Panc1 (cell line): Measurements from ENCODE around the gene DPCD.

Source experiments
- POLR2AphosphoS5 ChIP-seq: IDR thresholded peaks from 2 replicates; pipeline ENCODE4 v1.6.1; 2012; ENCODE audit warnings: mild to moderate bottlenecking, low read depth, low read length, moderate library complexity
- SIN3A ChIP-seq: IDR thresholded peaks from 2 replicates; pipeline ENCODE4 v1.6.1; 2012; ENCODE audit warnings: low read depth, mild to moderate bottlenecking, low read length, moderate library complexity, borderline replicate concordance; ENCODE audit not compliant: insufficient read depth
- TF ChIP-seq, protein P1 (sequence below): fragments of 450-650 bp; IDR thresholded peaks from 2 replicates; pipeline ENCODE4 v1.5.1; 2017; ENCODE audit warnings: mild to moderate bottlenecking
- TF ChIP-seq, protein P2 (sequence below), 2 experiments: IDR thresholded peaks; 2 replicates each; pipeline ENCODE4 v1.6.1; 2011 to 2012; ENCODE audit warnings: low read depth in 2 of 2, control low read depth in 1 of 2, low read length in 1 of 2, mild to moderate bottlenecking in 1 of 2, moderate library complexity in 1 of 2; ENCODE audit not compliant: insufficient read depth in 1 of 2

DNA sequence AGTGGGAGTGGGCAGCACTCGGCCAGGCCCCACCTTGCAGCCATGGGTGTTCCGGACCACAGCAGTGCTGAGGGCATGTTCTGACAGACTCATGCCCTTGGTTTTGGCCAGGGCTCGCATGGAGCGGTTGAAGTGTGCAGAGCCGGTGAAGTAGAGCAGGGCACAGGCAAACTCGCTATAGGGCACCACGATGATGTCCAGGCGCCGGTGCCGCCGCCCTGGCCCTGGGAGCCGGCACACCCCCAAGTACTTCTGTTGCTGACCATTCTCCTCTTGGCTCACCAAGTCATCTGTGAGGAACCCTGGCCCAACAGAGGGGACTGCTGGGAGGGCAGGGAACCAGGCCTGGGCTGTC lies 8.6 kb upstream of the DPCD start:
- TF ChIP-seq, protein P1, sequence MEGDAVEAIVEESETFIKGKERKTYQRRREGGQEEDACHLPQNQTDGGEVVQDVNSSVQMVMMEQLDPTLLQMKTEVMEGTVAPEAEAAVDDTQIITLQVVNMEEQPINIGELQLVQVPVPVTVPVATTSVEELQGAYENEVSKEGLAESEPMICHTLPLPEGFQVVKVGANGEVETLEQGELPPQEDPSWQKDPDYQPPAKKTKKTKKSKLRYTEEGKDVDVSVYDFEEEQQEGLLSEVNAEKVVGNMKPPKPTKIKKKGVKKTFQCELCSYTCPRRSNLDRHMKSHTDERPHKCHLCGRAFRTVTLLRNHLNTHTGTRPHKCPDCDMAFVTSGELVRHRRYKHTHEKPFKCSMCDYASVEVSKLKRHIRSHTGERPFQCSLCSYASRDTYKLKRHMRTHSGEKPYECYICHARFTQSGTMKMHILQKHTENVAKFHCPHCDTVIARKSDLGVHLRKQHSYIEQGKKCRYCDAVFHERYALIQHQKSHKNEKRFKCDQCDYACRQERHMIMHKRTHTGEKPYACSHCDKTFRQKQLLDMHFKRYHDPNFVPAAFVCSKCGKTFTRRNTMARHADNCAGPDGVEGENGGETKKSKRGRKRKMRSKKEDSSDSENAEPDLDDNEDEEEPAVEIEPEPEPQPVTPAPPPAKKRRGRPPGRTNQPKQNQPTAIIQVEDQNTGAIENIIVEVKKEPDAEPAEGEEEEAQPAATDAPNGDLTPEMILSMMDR: no peak
- no peak for TF ChIP-seq SIN3A
- no peak for TF ChIP-seq POLR2AphosphoS5
- TF ChIP-seq, protein P2, sequence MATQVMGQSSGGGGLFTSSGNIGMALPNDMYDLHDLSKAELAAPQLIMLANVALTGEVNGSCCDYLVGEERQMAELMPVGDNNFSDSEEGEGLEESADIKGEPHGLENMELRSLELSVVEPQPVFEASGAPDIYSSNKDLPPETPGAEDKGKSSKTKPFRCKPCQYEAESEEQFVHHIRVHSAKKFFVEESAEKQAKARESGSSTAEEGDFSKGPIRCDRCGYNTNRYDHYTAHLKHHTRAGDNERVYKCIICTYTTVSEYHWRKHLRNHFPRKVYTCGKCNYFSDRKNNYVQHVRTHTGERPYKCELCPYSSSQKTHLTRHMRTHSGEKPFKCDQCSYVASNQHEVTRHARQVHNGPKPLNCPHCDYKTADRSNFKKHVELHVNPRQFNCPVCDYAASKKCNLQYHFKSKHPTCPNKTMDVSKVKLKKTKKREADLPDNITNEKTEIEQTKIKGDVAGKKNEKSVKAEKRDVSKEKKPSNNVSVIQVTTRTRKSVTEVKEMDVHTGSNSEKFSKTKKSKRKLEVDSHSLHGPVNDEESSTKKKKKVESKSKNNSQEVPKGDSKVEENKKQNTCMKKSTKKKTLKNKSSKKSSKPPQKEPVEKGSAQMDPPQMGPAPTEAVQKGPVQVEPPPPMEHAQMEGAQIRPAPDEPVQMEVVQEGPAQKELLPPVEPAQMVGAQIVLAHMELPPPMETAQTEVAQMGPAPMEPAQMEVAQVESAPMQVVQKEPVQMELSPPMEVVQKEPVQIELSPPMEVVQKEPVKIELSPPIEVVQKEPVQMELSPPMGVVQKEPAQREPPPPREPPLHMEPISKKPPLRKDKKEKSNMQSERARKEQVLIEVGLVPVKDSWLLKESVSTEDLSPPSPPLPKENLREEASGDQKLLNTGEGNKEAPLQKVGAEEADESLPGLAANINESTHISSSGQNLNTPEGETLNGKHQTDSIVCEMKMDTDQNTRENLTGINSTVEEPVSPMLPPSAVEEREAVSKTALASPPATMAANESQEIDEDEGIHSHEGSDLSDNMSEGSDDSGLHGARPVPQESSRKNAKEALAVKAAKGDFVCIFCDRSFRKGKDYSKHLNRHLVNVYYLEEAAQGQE (IDR thresholded peaks at IDR 0.05; ENCODE audit: insufficient read depth in 1 of 2, low read depth in 2 of 2, low read length in 1 of 2): no peak
